ENCODE data around the gene SH3BGRL2. TPM values are rescaled to one million over a fixed set of nuclear protein-coding genes. Genes with fewer than 3 reads are reported as not detected.

Gene SH3BGRL2
- total RNA-seq, 1 experiment from 2014 or later, result 46.1 TPM

DNA sequence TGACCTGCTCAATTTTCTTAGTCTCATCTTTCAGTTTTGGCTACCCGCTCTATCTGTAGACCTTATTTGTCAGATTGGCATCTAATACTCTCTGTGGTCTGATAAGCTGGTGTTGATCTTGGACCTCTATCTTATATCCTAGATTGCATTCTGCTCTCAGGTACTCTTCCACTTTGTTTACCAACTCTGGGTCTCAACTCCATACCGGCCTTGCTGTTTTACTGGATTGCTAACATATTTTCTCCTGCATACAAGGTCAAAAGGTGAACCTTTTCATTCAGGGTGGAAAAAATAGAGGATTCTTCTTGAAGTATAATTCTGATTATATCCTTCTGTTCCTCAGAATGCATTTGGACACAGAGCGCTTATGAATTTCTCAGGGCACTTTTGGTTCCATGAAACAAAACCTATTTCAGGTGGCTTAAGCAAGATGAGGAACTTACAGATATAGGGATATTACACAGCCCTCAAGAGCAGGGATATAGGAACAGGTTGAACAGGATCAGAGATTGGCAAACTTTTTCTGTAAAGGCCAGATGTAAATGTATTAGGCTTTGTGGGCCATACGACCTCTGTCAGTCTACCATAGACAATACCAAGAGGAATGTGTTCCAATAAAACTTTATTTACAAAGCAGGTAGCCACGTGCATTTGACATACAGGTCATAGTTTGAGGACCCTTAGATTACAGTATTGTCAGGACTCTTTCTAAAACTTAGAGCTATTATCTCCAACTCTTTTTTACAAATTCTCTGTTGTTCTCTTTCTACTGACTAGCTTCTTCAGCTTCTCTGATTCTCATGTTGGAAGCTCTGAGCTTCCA lies 2.5 kb upstream of the SH3BGRL2 start:
- DNase-seq, result no peak
- H3K27ac Mint-ChIP-seq (ENCODE audit: unreplicated experiment), result no peak overlapping the region

DNA sequence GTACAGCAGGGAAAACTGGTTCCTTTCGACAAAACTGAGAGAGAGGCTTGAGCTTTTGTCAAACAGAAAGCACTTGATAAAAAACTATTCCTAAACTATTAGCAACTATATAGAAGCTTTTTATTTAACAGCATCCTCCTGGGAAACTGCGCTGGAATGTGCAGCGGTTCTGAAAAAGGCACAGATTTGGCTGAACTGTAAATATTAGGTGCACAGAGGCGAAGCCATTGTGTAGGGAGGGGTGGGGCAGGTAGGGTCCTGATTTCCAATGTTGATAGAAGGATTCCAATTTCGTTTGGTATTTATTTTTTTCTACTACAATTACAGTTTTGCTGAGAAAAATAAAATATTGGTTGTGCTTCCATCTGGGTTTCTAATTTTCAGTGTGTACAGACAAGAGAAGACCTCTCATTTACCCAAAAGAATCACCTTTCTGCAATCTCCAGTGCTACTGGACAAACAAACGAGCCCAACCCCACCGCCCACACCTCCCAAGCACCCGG lies 698 bp upstream of the SH3BGRL2 start:
- H3K27me3 Mint-ChIP-seq (ENCODE audit: unreplicated experiment), result no peaks in the 10 kb centered on the region
- no peaks in the 10 kb centered on the region for H3K9me3 Mint-ChIP-seq (ENCODE audit: low read depth, unreplicated experiment)
- H3K4me3 Mint-ChIP-seq (ENCODE audit: low read depth, unreplicated experiment), result peak overlapping the region; percentile 95
- intact Hi-C loops (cut with micrococcal nuclease; ENCODE audit: unreplicated experiment), result no loop called here
- TF ChIP-seq, protein P1, sequence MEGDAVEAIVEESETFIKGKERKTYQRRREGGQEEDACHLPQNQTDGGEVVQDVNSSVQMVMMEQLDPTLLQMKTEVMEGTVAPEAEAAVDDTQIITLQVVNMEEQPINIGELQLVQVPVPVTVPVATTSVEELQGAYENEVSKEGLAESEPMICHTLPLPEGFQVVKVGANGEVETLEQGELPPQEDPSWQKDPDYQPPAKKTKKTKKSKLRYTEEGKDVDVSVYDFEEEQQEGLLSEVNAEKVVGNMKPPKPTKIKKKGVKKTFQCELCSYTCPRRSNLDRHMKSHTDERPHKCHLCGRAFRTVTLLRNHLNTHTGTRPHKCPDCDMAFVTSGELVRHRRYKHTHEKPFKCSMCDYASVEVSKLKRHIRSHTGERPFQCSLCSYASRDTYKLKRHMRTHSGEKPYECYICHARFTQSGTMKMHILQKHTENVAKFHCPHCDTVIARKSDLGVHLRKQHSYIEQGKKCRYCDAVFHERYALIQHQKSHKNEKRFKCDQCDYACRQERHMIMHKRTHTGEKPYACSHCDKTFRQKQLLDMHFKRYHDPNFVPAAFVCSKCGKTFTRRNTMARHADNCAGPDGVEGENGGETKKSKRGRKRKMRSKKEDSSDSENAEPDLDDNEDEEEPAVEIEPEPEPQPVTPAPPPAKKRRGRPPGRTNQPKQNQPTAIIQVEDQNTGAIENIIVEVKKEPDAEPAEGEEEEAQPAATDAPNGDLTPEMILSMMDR (IDR thresholded peaks at IDR 0.05; ENCODE audit: unreplicated experiment), result no peak
- no peak for DNase-seq
- H3K36me3 Mint-ChIP-seq (ENCODE audit: insufficient read depth, unreplicated experiment), result peaks cover 23% of the 10 kb centered on the region
- CTCF ChIA-PET, result interaction anchor here (0.9 to 3.4 kb wide), 9 partner anchors 15 to 86 kb away, joined by 3 to 13 read pairs (median 4); no protein-coding TSS in a partner anchor
- peak overlapping the region; percentile 89 for H3K27ac Mint-ChIP-seq (ENCODE audit: unreplicated experiment)
- BruUV-seq (replicated peaks), result no TSS peak
- H3K4me1 Mint-ChIP-seq (ENCODE audit: low read depth, unreplicated experiment), result peaks cover 42% of the 10 kb centered on the region

More for the DNA sequence above, 2.5 kb upstream of the SH3BGRL2 start:
- no TSS peak for BruUV-seq (replicated peaks)
- Mint-ChIP-seq H3K4me3 (ENCODE audit: low read depth, unreplicated experiment) (no peak overlapping the region), H3K9me3 (ENCODE audit: low read depth, unreplicated experiment) (no peaks in the 10 kb centered on the region), H3K36me3 (ENCODE audit: insufficient read depth, unreplicated experiment) (peaks cover 23% of the 10 kb centered on the region), H3K27me3 (ENCODE audit: unreplicated experiment) (no peaks in the 10 kb centered on the region), H3K4me1 (ENCODE audit: low read depth, unreplicated experiment) (peaks cover 25% of the 10 kb centered on the region)
- TF ChIP-seq, protein P1 (IDR thresholded peaks at IDR 0.05; ENCODE audit: unreplicated experiment), result no peak
- CTCF ChIA-PET, result no interaction called here
- intact Hi-C loops (cut with micrococcal nuclease; ENCODE audit: unreplicated experiment), result no loop called here

DNA sequence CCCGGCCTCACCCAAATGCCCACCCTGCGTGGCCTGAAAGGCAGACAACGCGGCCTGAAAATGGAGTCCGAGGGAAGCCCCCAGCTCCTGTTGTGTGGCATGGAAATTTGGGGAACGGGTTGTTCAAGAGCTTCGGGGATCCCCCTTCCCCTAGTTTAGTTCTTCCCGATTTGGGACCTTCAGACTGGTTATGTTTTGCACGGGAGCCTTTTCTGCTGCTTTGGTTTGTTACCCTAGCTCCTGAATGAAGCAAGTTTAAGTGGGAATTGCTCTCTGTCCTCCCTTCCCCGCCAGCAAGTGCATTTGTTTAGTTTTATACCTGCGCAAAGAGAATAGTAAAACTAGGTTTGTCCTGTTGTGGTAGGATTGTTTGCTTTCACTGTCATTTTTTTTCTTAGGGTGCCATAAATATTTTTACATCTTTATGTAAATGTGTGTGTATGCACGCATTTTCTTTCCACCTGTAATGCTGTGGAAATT lies 604 bp downstream of the SH3BGRL2 start:
- H3K27ac Mint-ChIP-seq (ENCODE audit: unreplicated experiment), result peak overlapping the region; percentile 89
- intact Hi-C loops (cut with micrococcal nuclease; ENCODE audit: unreplicated experiment), result no loop called here
- H3K36me3 Mint-ChIP-seq (ENCODE audit: insufficient read depth, unreplicated experiment), result peaks cover 26% of the 10 kb centered on the region
- BruUV-seq (replicated peaks), result no TSS peak
- DNase-seq, result no peak
- H3K4me3 Mint-ChIP-seq (ENCODE audit: low read depth, unreplicated experiment), result peak overlapping the region; percentile 95
- H3K9me3 Mint-ChIP-seq (ENCODE audit: low read depth, unreplicated experiment), result no peaks in the 10 kb centered on the region
- CTCF ChIA-PET, result interaction anchor here (0.6 to 3.4 kb wide), 6 partner anchors 16 to 65 kb away, joined by 3 to 13 read pairs (median 6); no protein-coding TSS in a partner anchor
- TF ChIP-seq, protein P1 (IDR thresholded peaks at IDR 0.05; ENCODE audit: unreplicated experiment), result no peak
- H3K27me3 Mint-ChIP-seq (ENCODE audit: unreplicated experiment), result no peaks in the 10 kb centered on the region
- peaks cover 55% of the 10 kb centered on the region for H3K4me1 Mint-ChIP-seq (ENCODE audit: low read depth, unreplicated experiment)

DNA sequence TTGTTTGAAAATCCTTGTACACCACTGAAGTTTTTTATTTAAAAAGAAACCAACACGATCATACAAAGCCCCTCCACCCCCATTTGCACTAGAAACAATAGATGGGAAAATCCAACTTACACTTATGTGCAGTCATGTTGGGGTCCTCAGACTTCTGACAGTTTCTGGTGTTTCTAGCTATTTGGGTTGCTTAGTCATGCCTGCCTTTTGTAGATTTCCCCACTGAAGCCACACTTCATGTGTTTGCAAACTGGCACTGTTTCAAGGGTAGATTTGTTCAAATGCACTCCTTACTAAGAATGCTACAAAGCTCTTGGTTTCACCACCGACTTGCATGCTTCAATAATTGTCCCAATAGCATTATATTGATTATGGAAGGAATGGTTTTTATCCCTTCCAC lies 1.5 kb downstream of the SH3BGRL2 start:
- intact Hi-C loops (cut with micrococcal nuclease; ENCODE audit: unreplicated experiment), result no loop called here
- Mint-ChIP-seq H3K27me3 (ENCODE audit: unreplicated experiment) (no peaks in the 10 kb centered on the region), H3K4me3 (ENCODE audit: low read depth, unreplicated experiment) (peak overlapping the region; percentile 95), H3K36me3 (ENCODE audit: insufficient read depth, unreplicated experiment) (peaks cover 26% of the 10 kb centered on the region), H3K4me1 (ENCODE audit: low read depth, unreplicated experiment) (peaks cover 58% of the 10 kb centered on the region), H3K27ac (ENCODE audit: unreplicated experiment) (peak overlapping the region; percentile 89), H3K9me3 (ENCODE audit: low read depth, unreplicated experiment) (no peaks in the 10 kb centered on the region)
- DNase-seq, result no peak
- no TSS peak for BruUV-seq (replicated peaks)
- CTCF ChIA-PET, result interaction anchor here (1.2 to 3.4 kb wide), 4 partner anchors 21 to 232 kb away, joined by 3 to 13 read pairs (median 4); no protein-coding TSS in a partner anchor
- TF ChIP-seq, protein P1 (IDR thresholded peaks at IDR 0.05; ENCODE audit: unreplicated experiment), result no peak
